H9 (cell line): ENCODE results near the gene IZUMO1. TPM values are rescaled to one million over a fixed set of nuclear protein-coding genes. Genes with fewer than 3 reads are reported as not detected.

ENCODE experiments used
- DNase-seq: peaks from one replicate; pipeline ENCODE4 v3.0.0-alpha.2; 2017
- H2AFZ ChIP-seq: one replicate; pipeline ENCODE4 v1.6.1; 2013; ENCODE audit warnings: mild to moderate bottlenecking, low read length, control low read depth, moderate library complexity
- H2AK5ac ChIP-seq: 2 replicates; pipeline ENCODE4 v1.6.1; 2013; ENCODE audit warnings: low read length, control low read depth, mixed read lengths; ENCODE audit not compliant: insufficient read length
- H2BK120ac ChIP-seq: one replicate; pipeline ENCODE4 v1.6.1; 2013; ENCODE audit warnings: low read depth, mild to moderate bottlenecking, low read length, control low read depth, inconsistent platforms; ENCODE audit not compliant: poor library complexity, severe bottlenecking
- H2BK12ac ChIP-seq: 2 replicates; pipeline ENCODE4 v1.6.1; 2013; ENCODE audit warnings: low read length, control low read depth, mixed read lengths, low read depth; ENCODE audit not compliant: insufficient read length
- H2BK15ac ChIP-seq: 2 replicates; pipeline ENCODE4 v1.6.1; 2013; ENCODE audit warnings: low read depth, low read length, control low read depth
- H2BK20ac ChIP-seq: one replicate; pipeline ENCODE4 v1.6.1; 2013; ENCODE audit warnings: low read depth, mild to moderate bottlenecking, low read length, control low read depth, inconsistent platforms; ENCODE audit not compliant: poor library complexity, severe bottlenecking
- H2BK5ac ChIP-seq: 2 replicates; pipeline ENCODE4 v1.6.1; 2013; ENCODE audit warnings: low read length, control low read depth, mixed read lengths; ENCODE audit not compliant: insufficient read length
- H3K14ac ChIP-seq: 2 replicates; pipeline ENCODE4 v1.6.1; 2013; ENCODE audit warnings: low read length, control low read depth; ENCODE audit not compliant: insufficient read depth
- H3K18ac ChIP-seq: 2 replicates; pipeline ENCODE4 v1.6.1; 2013; ENCODE audit warnings: low read depth, mild to moderate bottlenecking, mixed read lengths, low read length, control low read depth; ENCODE audit not compliant: insufficient read length
- H3K23ac ChIP-seq: 2 replicates; pipeline ENCODE4 v1.6.1; 2013; ENCODE audit warnings: low read length, control low read depth, mixed read lengths, low read depth; ENCODE audit not compliant: insufficient read length
- H3K23me2 ChIP-seq: 2 replicates; pipeline ENCODE4 v1.6.1; 2013; ENCODE audit warnings: low read depth, mild to moderate bottlenecking, mixed read lengths, low read length, control low read depth; ENCODE audit not compliant: insufficient read length, poor library complexity, severe bottlenecking
- H3K27ac ChIP-seq: 2 replicates; pipeline ENCODE4 v1.5.1; 2013; ENCODE audit warnings: low read length, control low read depth, mixed read lengths, low read depth; ENCODE audit not compliant: insufficient read length
- H3K27me3 ChIP-seq: 2 replicates; pipeline ENCODE4 v1.6.1; 2013; ENCODE audit warnings: low read length, control low read depth, inconsistent platforms; ENCODE audit not compliant: insufficient read depth
- H3K4ac ChIP-seq: 2 replicates; pipeline ENCODE4 v1.6.1; 2013; ENCODE audit warnings: low read depth, mild to moderate bottlenecking, control low read depth, inconsistent platforms, low read length, moderate library complexity
- H3K4me1 ChIP-seq: 2 replicates; pipeline ENCODE4 v1.6.1; 2013; ENCODE audit warnings: low read length, control low read depth, inconsistent platforms; ENCODE audit not compliant: insufficient read depth
- H3K4me2 ChIP-seq: 2 replicates; pipeline ENCODE4 v1.6.1; 2013; ENCODE audit warnings: low read length, control low read depth, mixed read lengths; ENCODE audit not compliant: insufficient read length, insufficient read depth
- H3K56ac ChIP-seq: 2 replicates; pipeline ENCODE4 v1.6.1; 2013; ENCODE audit warnings: low read depth, mild to moderate bottlenecking, mixed read lengths, low read length, control low read depth; ENCODE audit not compliant: insufficient read length
- H3K79me1 ChIP-seq: 2 replicates; pipeline ENCODE4 v1.6.1; 2013; ENCODE audit warnings: low read depth, mild to moderate bottlenecking, moderate library complexity, low read length, control low read depth, inconsistent platforms; ENCODE audit not compliant: insufficient read depth, poor library complexity, severe bottlenecking
- H3K79me2 ChIP-seq: 2 replicates; pipeline ENCODE4 v1.6.1; 2013; ENCODE audit warnings: low read length, control low read depth, inconsistent platforms; ENCODE audit not compliant: insufficient read depth
- H3K9ac ChIP-seq: 2 replicates; pipeline ENCODE4 v1.6.1; 2013; ENCODE audit warnings: low read length, control low read depth, mixed read lengths; ENCODE audit not compliant: insufficient read length; ENCODE audit errors: extremely low read depth
- H3K9me3 ChIP-seq: one replicate; pipeline ENCODE4 v1.6.1; 2013; ENCODE audit warnings: low read depth, low read length, inconsistent platforms; ENCODE audit not compliant: control insufficient read depth
- H3T11ph ChIP-seq: one replicate; pipeline ENCODE4 v1.6.1; 2013; ENCODE audit warnings: mild to moderate bottlenecking, low read length, control low read depth, inconsistent platforms
- H4K20me1 ChIP-seq: one replicate; pipeline ENCODE4 v1.6.1; 2013; ENCODE audit not compliant: control insufficient read depth, insufficient read length, insufficient read depth
- H4K5ac ChIP-seq: 2 replicates; pipeline ENCODE4 v1.6.1; 2013; ENCODE audit warnings: low read depth, mild to moderate bottlenecking, mixed read lengths, low read length, control low read depth; ENCODE audit not compliant: insufficient read length
- H4K8ac ChIP-seq: replicated peaks from 2 replicates; pipeline ENCODE4 v1.6.1; 2013; ENCODE audit warnings: low read length, control low read depth, mixed read lengths, low read depth; ENCODE audit not compliant: insufficient read length
- H4K91ac ChIP-seq: 2 replicates; pipeline ENCODE4 v1.6.1; 2013; ENCODE audit warnings: low read depth, mild to moderate bottlenecking, moderate library complexity, mixed read lengths, low read length, control low read depth; ENCODE audit not compliant: insufficient read length
- H3K27ac Mint-ChIP-seq, 3 experiments: 2 replicates in 2 of 3; 3 replicates in 1 of 3; pipeline ENCODE4 v1.8.0; 2020 to 2021; ENCODE audit warnings: mixed read lengths in 3 of 3, mild to moderate bottlenecking in 1 of 3, moderate library complexity in 1 of 3
- H3K27me3 Mint-ChIP-seq: 2 replicates; pipeline ENCODE4 v1.8.0; 2021; ENCODE audit warnings: low read depth, mild to moderate bottlenecking, moderate library complexity, mixed read lengths
- H3K36me3 Mint-ChIP-seq, 3 experiments: 2 replicates in 2 of 3; 3 replicates in 1 of 3; pipeline ENCODE4 v1.8.0; 2020 to 2021; ENCODE audit warnings: low read depth in 3 of 3, mixed read lengths in 3 of 3; ENCODE audit not compliant: insufficient read depth in 1 of 3
- H3K4me1 Mint-ChIP-seq, 2 experiments: 2 replicates each; pipeline ENCODE4 v1.8.0; 2020; ENCODE audit warnings: mixed read lengths in 2 of 2
- H3K4me3 Mint-ChIP-seq, 2 experiments: 2 replicates in 1 of 2; 3 replicates in 1 of 2; pipeline ENCODE4 v1.8.0; 2020 to 2021; ENCODE audit warnings: mild to moderate bottlenecking in 2 of 2, mixed read lengths in 2 of 2, moderate library complexity in 1 of 2
- H3K9me3 Mint-ChIP-seq, 2 experiments: 2 replicates in 1 of 2; 3 replicates in 1 of 2; pipeline ENCODE4 v1.8.0; 2020; ENCODE audit warnings: mild to moderate bottlenecking in 2 of 2, mixed read lengths in 2 of 2, moderate library complexity in 1 of 2
- WGBS: extraction: QIAGEN DNeasy Blood & Tissue Kit; methylation state at CpG from one replicate; pipeline ENCODE4 v1.1.7; 2013; ENCODE audit warnings: missing lambda C conversion rate, low lambda C conversion rate, mixed read lengths; ENCODE audit not compliant: insufficient read length; ENCODE audit errors: extremely low coverage; 5-methylcytosine and 5-hydroxymethylcytosine counted together
- total RNA-seq: library from RNA; stranded (reverse); gene quantifications from 2 replicates; pipeline ENCODE4 v1.2.1, GENCODE V29; 2021
- TF ChIP-seq, protein P1 (sequence below): fragments of 200-600 bp; sonication (generic); conservative IDR thresholded peaks from 3 replicates; pipeline ENCODE4 v1.8.0; 2021; ENCODE audit warnings: antibody characterized with exemption, mild to moderate bottlenecking

IZUMO1 gene
- total RNA-seq, 1 experiment from 2014 or later, result 3.7 TPM

- no peak within 1 kb of the TSS for H3K4ac ChIP-seq
- H3K27ac Mint-ChIP-seq, result peak within 1 kb of the TSS in 2 of 3 experiments; percentile 96; a peak in 5 of 7 replicates
- H3K27me3 Mint-ChIP-seq, result no peaks in the 10 kb centered on the region; the same call in 1 of the 2 replicates
- H3K79me1 ChIP-seq, result no peaks in the 10 kb centered on the region
- H4K5ac ChIP-seq, result no peak within 1 kb of the TSS
- no peaks in the 10 kb centered on the region for H3K9me3 Mint-ChIP-seq
- no peak within 1 kb of the TSS for H2BK120ac ChIP-seq
- TF ChIP-seq, protein P1, sequence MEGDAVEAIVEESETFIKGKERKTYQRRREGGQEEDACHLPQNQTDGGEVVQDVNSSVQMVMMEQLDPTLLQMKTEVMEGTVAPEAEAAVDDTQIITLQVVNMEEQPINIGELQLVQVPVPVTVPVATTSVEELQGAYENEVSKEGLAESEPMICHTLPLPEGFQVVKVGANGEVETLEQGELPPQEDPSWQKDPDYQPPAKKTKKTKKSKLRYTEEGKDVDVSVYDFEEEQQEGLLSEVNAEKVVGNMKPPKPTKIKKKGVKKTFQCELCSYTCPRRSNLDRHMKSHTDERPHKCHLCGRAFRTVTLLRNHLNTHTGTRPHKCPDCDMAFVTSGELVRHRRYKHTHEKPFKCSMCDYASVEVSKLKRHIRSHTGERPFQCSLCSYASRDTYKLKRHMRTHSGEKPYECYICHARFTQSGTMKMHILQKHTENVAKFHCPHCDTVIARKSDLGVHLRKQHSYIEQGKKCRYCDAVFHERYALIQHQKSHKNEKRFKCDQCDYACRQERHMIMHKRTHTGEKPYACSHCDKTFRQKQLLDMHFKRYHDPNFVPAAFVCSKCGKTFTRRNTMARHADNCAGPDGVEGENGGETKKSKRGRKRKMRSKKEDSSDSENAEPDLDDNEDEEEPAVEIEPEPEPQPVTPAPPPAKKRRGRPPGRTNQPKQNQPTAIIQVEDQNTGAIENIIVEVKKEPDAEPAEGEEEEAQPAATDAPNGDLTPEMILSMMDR, result no peak
- WGBS, result no CpG with 5 or more reads among the region's 33 CpGs
- no peak within 1 kb of the TSS for H3K23ac ChIP-seq
- H3K4me1 ChIP-seq, result no peaks in the 10 kb centered on the region; the same call in 1 of the 2 replicates
- peak within 1 kb of the TSS; percentile 19 for H3K14ac ChIP-seq
- H3K27ac ChIP-seq, result no peak within 1 kb of the TSS
- H3K9me3 ChIP-seq, result no peaks in the 10 kb centered on the region
- no peak within 1 kb of the TSS for H4K91ac ChIP-seq
- H2BK15ac ChIP-seq, result no peak within 1 kb of the TSS
- H4K20me1 ChIP-seq, result no peaks in the 10 kb centered on the region
- H3K9ac ChIP-seq, result no peak within 1 kb of the TSS
- peaks cover 31 to 45% of the 10 kb centered on the region in 2 experiments for H3K4me1 Mint-ChIP-seq
- H3K56ac ChIP-seq, result no peak within 1 kb of the TSS
- no peak within 1 kb of the TSS for H3K18ac ChIP-seq
- peaks cover 7% of the 10 kb centered on the region for H3K23me2 ChIP-seq
- DNase-seq, result peak; percentile 39
- no peak within 1 kb of the TSS for H2BK12ac ChIP-seq
- H2BK20ac ChIP-seq, result no peak within 1 kb of the TSS
- no peak within 1 kb of the TSS for H2AK5ac ChIP-seq
- no peak within 1 kb of the TSS for H3T11ph ChIP-seq
- H3K4me2 ChIP-seq, result peak within 1 kb of the TSS; percentile 45
- no peaks in the 10 kb centered on the region for H3K79me2 ChIP-seq
- peak within 1 kb of the TSS; percentile 96 to 98 for H3K4me3 Mint-ChIP-seq
- H4K8ac ChIP-seq, result no peak within 1 kb of the TSS
- H3K36me3 Mint-ChIP-seq, result no peaks in the 10 kb centered on the region
- no peaks in the 10 kb centered on the region for H3K27me3 ChIP-seq
- H2AFZ ChIP-seq, result no peak within 1 kb of the TSS
- H2BK5ac ChIP-seq, result no peak within 1 kb of the TSS
Observed at GRCh38 chr19:48719263-48720171, 27.2 kb downstream of the IZUMO1 start, which contains the start of gene MAMSTR. MAMSTR (minus strand) TSS chr19:48719725; CDS start chr19:48719031, 694 bp downstream.
